OCI-LY1 (cell line): ENCODE measurements around the gene SLCO4A1.

ENCODE experiments used
- CTCF ChIP-seq: fragments of 200-600 bp; sonication (generic), shearing (Covaris generic); IDR thresholded peaks from 2 replicates; pipeline ENCODE4 v1.5.1; 2017; ENCODE audit warnings: mild to moderate bottlenecking, antibody characterized with exemption, low read length, moderate library complexity, mixed read lengths
- EZH2 ChIP-seq: fragments of 200-600 bp; sonication (generic), shearing (Covaris generic); IDR thresholded peaks from 2 replicates; pipeline ENCODE4 v1.8.0; 2017; ENCODE audit warnings: borderline replicate concordance, mixed run types, mild to moderate bottlenecking, antibody characterized with exemption, low read length, moderate library complexity, mixed read lengths

GRCh38 chr20:62671765-62672164 lies 29.5 kb downstream of the SLCO4A1 start:
- TF ChIP-seq CTCF (no peak), EZH2 (no peak)
